Measurements from ENCODE around the gene TPRX2. TPM values are rescaled to one million over a fixed set of nuclear protein-coding genes. Genes with fewer than 3 reads are reported as not detected.

Gene TPRX2, protein sequence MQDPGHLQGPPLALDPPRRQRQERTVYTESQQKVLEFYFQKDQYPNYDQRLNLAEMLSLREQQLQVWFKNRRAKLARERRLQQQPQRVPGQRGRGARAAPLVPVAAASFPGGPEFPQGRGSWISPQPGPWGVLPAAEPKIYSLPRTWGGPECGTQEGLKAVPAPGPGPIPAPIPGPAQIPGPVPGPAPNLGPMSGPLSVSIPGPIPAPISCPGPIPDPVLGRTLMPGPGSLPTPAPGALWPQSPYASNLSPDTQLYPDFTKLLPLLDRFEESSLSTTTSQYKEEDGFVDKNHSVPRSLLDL
- not detected in 2 replicates for total RNA-seq

GRCh38 chr19:47858646-47859285, at the start of gene TPRX2:
TSS of gene TPRX2 (plus strand) at chr19:47859235. CDS start at chr19:47859247, 12 bp downstream.

DNA sequence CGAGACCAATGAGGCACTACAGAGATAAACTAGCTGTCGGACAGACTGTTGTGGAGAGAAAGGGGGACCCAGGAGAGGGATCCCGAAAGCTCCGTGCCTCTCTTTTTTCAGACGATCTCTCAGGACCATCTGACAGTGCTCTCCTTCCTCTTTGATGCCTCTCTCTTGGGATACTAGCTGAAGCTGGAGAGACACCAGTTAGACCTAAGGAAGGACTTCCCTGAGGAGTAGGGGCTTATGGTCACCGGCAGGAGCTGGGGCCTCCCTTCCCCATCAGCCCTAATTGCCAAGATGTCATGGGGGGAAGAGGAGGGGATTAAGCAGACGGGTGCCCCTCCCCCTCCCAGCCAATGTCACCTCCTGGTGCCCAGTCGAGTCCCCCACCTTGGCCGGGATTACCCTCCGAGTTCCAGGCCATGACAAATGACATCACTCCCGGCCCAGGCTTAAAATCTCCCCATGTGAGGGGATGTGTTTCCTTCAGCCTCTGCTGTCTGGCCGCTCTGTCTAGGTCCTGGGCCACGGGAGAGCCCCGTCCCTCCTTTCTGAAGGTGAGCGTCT, 37.5 kb upstream of the TPRX2 start, which contains the start of gene CRX:
CRX (plus strand) TSS at position 478 of the 561 bp plus-strand sequence. CDS start 12,507 bp downstream, outside the sequence.

DNA sequence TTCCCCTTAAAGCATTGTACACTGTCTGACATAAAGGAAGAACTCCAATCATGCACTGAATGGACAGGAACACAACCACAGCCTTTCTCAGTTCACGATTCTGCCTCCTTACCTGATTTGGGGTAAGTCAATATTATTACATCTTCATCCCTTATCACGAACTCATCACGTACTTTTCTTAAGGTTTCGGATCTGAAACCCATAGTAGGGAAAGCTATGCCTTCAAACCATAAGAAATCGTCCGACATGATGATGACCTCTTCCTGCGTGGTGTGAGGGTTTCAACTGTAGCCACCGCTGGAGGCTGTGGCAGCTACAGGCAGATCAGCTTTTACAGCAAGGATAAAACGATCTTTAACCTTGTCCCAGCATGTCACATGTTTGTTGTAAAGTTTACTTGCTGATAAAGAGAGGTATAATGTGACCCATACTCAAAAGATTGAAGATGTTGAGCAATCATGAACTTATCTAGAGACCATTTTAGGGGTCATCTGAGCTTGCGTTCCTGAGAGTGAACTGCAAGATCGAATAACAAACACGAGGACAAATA, 27.1 kb downstream of the TPRX2 start, which contains the start of gene SULT2A1:
SULT2A1 (minus strand) TSS at position 306 of the 550 bp plus-strand sequence; CDS start at position 248, 58 bp downstream.

Other genes starting within 250 kb of the TPRX2 start
- 244 and 347 TPM in 2 replicates for gene EHD2, start 145.8 kb upstream of the TPRX2 start, total RNA-seq
- gene NOP53, start 113.7 kb upstream of the TPRX2 start, total RNA-seq, result 71.7 and 79.7 TPM in 2 replicates
- gene SELENOW, start 80.5 kb upstream of the TPRX2 start, total RNA-seq, result 217 and 234 TPM in 2 replicates
- gene TPRX1, start 54.7 kb upstream of the TPRX2 start, total RNA-seq, result not detected in 2 replicates
- gene CRX, start 37.3 kb upstream of the TPRX2 start, total RNA-seq, result not detected in 2 replicates
- not detected in 2 replicates for gene SULT2A1, start 27.1 kb downstream of the TPRX2 start, total RNA-seq
- gene BSPH1, start 132.9 kb downstream of the TPRX2 start, total RNA-seq, result not detected in 2 replicates
- gene ELSPBP1, start 135.4 kb downstream of the TPRX2 start, total RNA-seq, result not detected in 2 replicates
- not detected in 2 replicates for gene CABP5, start 184.8 kb downstream of the TPRX2 start, total RNA-seq

Data from smooth muscle cell of trachea (primary cell).